ENCODE data around the gene EMC8.

- TF ChIP-seq POLR2AphosphoS5 (IDR thresholded peaks at IDR 0.05; ENCODE audit: borderline replicate concordance, low read depth, low read length): no peak
- no peak for TF ChIP-seq EZH2 (IDR thresholded peaks at IDR 0.05)
- TF ChIP-seq FOXP2 (optimal IDR thresholded peaks at IDR 0.05; ENCODE audit: control extremely low read depth, extremely low read length, insufficient read depth): no peak
Measured at GRCh38 chr16:85844169-85844481, 44.8 kb upstream of the EMC8 start.

Measured in SK-N-MC (cell line).